Hepatocyte (in vitro differentiated cells): ENCODE data around the gene TRAM2. TPM values are rescaled to one million over a fixed set of nuclear protein-coding genes. Genes with fewer than 3 reads are reported as not detected.

Experiments
- DNase-seq: peaks from one replicate; pipeline ENCODE4 v3.0.0-alpha.2; 2016; ENCODE audit warnings: low spot score
- H2AFZ ChIP-seq: fragments of 200-600 bp; sonication (generic); 2 replicates; pipeline ENCODE4 v1.6.0; 2016; ENCODE audit warnings: antibody characterized with exemption, mild to moderate bottlenecking
- H3K27ac ChIP-seq: fragments of 200-600 bp; sonication (generic); 2 replicates; pipeline ENCODE4 v1.5.1; 2016; ENCODE audit warnings: mild to moderate bottlenecking
- H3K27me3 ChIP-seq: fragments of 200-600 bp; sonication (generic); 2 replicates; pipeline ENCODE4 v1.6.1; 2016
- H3K36me3 ChIP-seq: fragments of 200-600 bp; sonication (generic); replicated peaks from 2 replicates; pipeline ENCODE4 v1.5.1; 2016; ENCODE audit warnings: low read depth; ENCODE audit not compliant: insufficient read depth
- H3K4me1 ChIP-seq: fragments of 200-600 bp; sonication (generic); 2 replicates; pipeline ENCODE4 v1.5.1; 2016; ENCODE audit warnings: mild to moderate bottlenecking, moderate library complexity; ENCODE audit not compliant: insufficient read depth
- H3K4me2 ChIP-seq: fragments of 200-600 bp; sonication (generic); 2 replicates; pipeline ENCODE4 v1.6.0; 2016
- H3K4me3 ChIP-seq: fragments of 200-600 bp; sonication (generic); 2 replicates; pipeline ENCODE4 v1.5.1; 2016; ENCODE audit warnings: mild to moderate bottlenecking
- H3K79me2 ChIP-seq: fragments of 200-600 bp; sonication (generic); 2 replicates; pipeline ENCODE4 v1.6.0; 2017; ENCODE audit warnings: mild to moderate bottlenecking
- H3K9me2 ChIP-seq: fragments of 200-600 bp; sonication (generic); replicated peaks from 2 replicates; pipeline ENCODE4 v1.6.0; 2017; ENCODE audit warnings: mild to moderate bottlenecking; ENCODE audit not compliant: insufficient read depth
- H3K9me3 ChIP-seq: fragments of 200-600 bp; sonication (generic); 2 replicates; pipeline ENCODE4 v1.5.1; 2016; ENCODE audit warnings: low read depth, mild to moderate bottlenecking
- H4K20me1 ChIP-seq: fragments of 200-600 bp; sonication (generic); 2 replicates; pipeline ENCODE4 v1.6.0; 2016; ENCODE audit warnings: mild to moderate bottlenecking; ENCODE audit not compliant: insufficient read depth, poor library complexity, severe bottlenecking
- CTCF ChIP-seq: fragments of 200-600 bp; sonication (generic); IDR thresholded peaks from 2 replicates; pipeline ENCODE4 v1.5.1; 2016; ENCODE audit warnings: antibody characterized with exemption, mild to moderate bottlenecking; ENCODE audit not compliant: poor library complexity
- EZH2 ChIP-seq: fragments of 200-600 bp; sonication (generic); IDR thresholded peaks from 2 replicates; pipeline ENCODE4 v1.6.1; 2016; ENCODE audit warnings: antibody characterized with exemption, mild to moderate bottlenecking, borderline replicate concordance
- EZH2phosphoT487 ChIP-seq: fragments of 200-600 bp; sonication (generic); IDR thresholded peaks from one replicate; pipeline ENCODE4 v1.6.1; 2018; ENCODE audit warnings: antibody characterized with exemption, mild to moderate bottlenecking, low read depth, moderate library complexity; ENCODE audit not compliant: unreplicated experiment, severe bottlenecking
- WGBS: methylation state at CpG from one replicate; pipeline ENCODE4 v1.1.6; 2016; ENCODE audit warnings: low lambda C conversion rate; ENCODE audit errors: missing lambda C conversion rate; 5-methylcytosine and 5-hydroxymethylcytosine counted together
- polyA plus RNA-seq: library from polyadenylated mRNA; unstranded; fragments of >200 nt; fragmentation: Nextera tagmentation; extraction: Ambion mirVana; gene quantifications from 2 replicates; pipeline ENCODE4 v1.2.1, GENCODE V29; 2016
- total RNA-seq: library from RNA; depleted of rRNA; stranded (reverse); fragments of >200 nt; gene quantifications from 2 replicates; pipeline ENCODE4 v1.2.3, GENCODE V29; 2014

The TRAM2 gene
- total and polyA plus RNA-seq, 2 experiments from 2014 or later = 29.6 to 47.6 TPM

DNA sequence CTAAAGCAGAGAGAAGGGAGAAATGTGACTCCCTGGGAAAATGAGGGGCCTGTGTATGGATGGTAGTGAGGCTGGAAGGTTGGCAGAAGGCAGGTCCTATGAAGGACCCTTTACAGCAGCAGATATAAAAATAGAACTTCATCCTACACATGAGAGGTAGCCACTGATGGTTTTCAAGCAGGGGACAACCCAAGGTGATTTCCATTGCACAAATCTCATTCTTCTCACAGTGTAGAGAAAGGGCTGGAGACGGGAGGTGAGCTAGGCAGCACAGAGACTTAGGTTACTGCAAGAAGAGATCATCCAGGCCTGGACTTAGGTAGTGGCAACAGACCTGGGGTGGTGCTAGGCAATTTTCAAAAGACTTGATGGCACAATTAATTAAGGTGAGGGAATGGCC lies 30.7 kb downstream of the TRAM2 start:
- Histone ChIP-seq H3K4me1 (peaks cover 67% of the 10 kb centered on the region), H2AFZ (no peak overlapping the region), H4K20me1 (peaks cover 10% of the 10 kb centered on the region), H3K79me2 (peaks cover 96% of the 10 kb centered on the region), H3K27me3 (no peaks in the 10 kb centered on the region), H3K9me3 (no peaks in the 10 kb centered on the region), H3K27ac (no peak overlapping the region), H3K9me2 (no peaks in the 10 kb centered on the region), H3K36me3 (no peaks in the 10 kb centered on the region), H3K4me3 (no peak overlapping the region), H3K4me2 (no peak overlapping the region)
- 81% methylated on average over 1 of the region's 1 CpG for WGBS
- no peak for DNase-seq
- TF ChIP-seq EZH2phosphoT487 = no peak
- no peak for TF ChIP-seq EZH2
- TF ChIP-seq CTCF = no peak

GRCh38 chr6:52545406-52546119 lies 31.3 kb downstream of the TRAM2 start:
- Histone ChIP-seq H3K4me1 (peaks cover 61% of the 10 kb centered on the region), H3K27ac (peak overlapping the region; percentile 55)

DNA sequence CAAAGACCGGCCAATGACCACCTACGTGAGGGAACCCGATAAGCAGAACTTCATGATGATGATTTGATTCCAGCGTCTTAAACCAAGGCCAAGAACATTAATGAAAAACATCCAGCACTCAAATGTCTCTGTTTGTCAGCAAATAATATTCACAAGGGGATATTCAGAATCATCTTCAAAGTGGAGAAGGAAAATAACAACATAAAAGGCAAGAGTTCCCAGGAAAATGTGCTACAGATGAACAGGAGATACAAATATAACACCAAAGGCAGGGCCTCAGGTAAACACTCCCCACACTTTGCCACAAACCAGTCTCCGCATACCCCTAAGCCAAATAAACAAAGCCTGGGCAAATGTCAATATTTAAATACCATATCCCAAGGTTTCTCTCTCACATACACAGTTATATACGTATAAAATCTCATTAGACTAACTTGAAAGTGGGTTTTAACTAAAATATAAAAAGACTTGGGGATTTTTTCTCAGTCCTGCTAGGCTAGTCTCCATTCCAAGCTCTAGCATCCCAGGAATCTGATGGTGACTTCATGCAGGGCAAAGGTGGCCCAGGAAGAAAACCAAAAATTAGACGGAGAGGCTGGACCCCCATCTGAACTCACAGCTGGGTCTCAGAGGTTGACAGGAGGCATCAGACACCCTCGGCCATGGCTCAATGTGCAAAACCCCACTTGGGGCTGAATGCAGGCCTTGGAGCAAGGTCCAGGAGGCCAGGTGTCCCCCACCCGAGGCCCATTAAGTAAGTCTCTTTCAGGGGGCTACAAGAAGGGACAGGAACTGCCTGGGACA lies 32.1 kb downstream of the TRAM2 start:
- no peaks in the 10 kb centered on the region for H3K9me3 ChIP-seq
- 80% methylated on average over 9 of the region's 9 CpGs for WGBS
- no peaks in the 10 kb centered on the region for H3K9me2 ChIP-seq
- H3K27me3 ChIP-seq = no peaks in the 10 kb centered on the region
- no peak overlapping the region for H2AFZ ChIP-seq
- H3K4me3 ChIP-seq = no peak overlapping the region
- peaks cover 99% of the 10 kb centered on the region for H3K79me2 ChIP-seq
- TF ChIP-seq EZH2 (no peak), EZH2phosphoT487 (no peak), CTCF (no peak)
- H3K36me3 ChIP-seq = no peaks in the 10 kb centered on the region
- DNase-seq = no peak
- H3K4me1 ChIP-seq = peaks cover 53% of the 10 kb centered on the region
- peak overlapping the region; percentile 47 for H3K4me2 ChIP-seq
- peak overlapping the region; percentile 55 for H3K27ac ChIP-seq
- peaks cover 13% of the 10 kb centered on the region for H4K20me1 ChIP-seq

More at GRCh38 chr6:52545406-52546119, 31.3 kb downstream of the TRAM2 start:
- Histone ChIP-seq H3K36me3 (no peaks in the 10 kb centered on the region), H3K27me3 (no peaks in the 10 kb centered on the region), H3K4me2 (peak overlapping the region; percentile 47), H2AFZ (no peak overlapping the region), H4K20me1 (peaks cover 7% of the 10 kb centered on the region), H3K4me3 (no peak overlapping the region), H3K9me2 (no peaks in the 10 kb centered on the region), H3K9me3 (no peaks in the 10 kb centered on the region), H3K79me2 (peaks cover 95% of the 10 kb centered on the region)
- TF ChIP-seq CTCF (no peak), EZH2phosphoT487 (no peak), EZH2 (no peak)
- no peak for DNase-seq
- 90% methylated on average over 6 of the region's 6 CpGs for WGBS
